Endothelial cell (in vitro differentiated cells): Measurements from ENCODE around the gene AQP7. TPM values are rescaled to one million over a fixed set of nuclear protein-coding genes. Genes with fewer than 3 reads are reported as not detected.
"Not testable (repeated sequence)": the region's sequence is repeated elsewhere in the genome, so short reads cannot be mapped to it uniquely, and the experiment has no call there.

Experiments
- DNase-seq: peaks from one replicate; pipeline ENCODE4 v3.0.0; 2021; ENCODE audit warnings: low spot score
- H3K27ac Mint-ChIP-seq: one replicate; pipeline ENCODE4 v1.8.0; 2021; ENCODE audit warnings: mixed read lengths, inconsistent platforms; ENCODE audit not compliant: unreplicated experiment
- H3K27me3 Mint-ChIP-seq: one replicate; pipeline ENCODE4 v1.8.0; 2021; ENCODE audit warnings: mild to moderate bottlenecking, moderate library complexity, mixed read lengths, inconsistent platforms; ENCODE audit not compliant: unreplicated experiment
- H3K36me3 Mint-ChIP-seq: one replicate; pipeline ENCODE4 v1.8.0; 2021; ENCODE audit warnings: mild to moderate bottlenecking, low read depth, mixed read lengths, inconsistent platforms; ENCODE audit not compliant: unreplicated experiment
- H3K4me1 Mint-ChIP-seq: one replicate; pipeline ENCODE4 v1.8.0; 2021; ENCODE audit warnings: mild to moderate bottlenecking, mixed read lengths, inconsistent platforms; ENCODE audit not compliant: unreplicated experiment
- H3K4me3 Mint-ChIP-seq: one replicate; pipeline ENCODE4 v1.8.0; 2021; ENCODE audit warnings: mild to moderate bottlenecking, mixed read lengths, inconsistent platforms; ENCODE audit not compliant: unreplicated experiment
- H3K9me3 Mint-ChIP-seq: one replicate; pipeline ENCODE4 v1.8.0; 2021; ENCODE audit warnings: mixed read lengths, inconsistent platforms; ENCODE audit not compliant: unreplicated experiment
- total RNA-seq: library from RNA; stranded (reverse); fragmentation: NEBNext Ultra II Directional; extraction: Animal tissue kit (Norgen Biotek cat#: 25700); gene quantifications from one replicate; pipeline ENCODE4 v1.2.1, GENCODE V29; 2021; ENCODE audit not compliant: unreplicated experiment
- TF ChIP-seq, protein P1 (sequence below): fragments of 200-600 bp; sonication (generic); IDR thresholded peaks from one replicate; pipeline ENCODE4 v1.5.0; 2021; ENCODE audit warnings: antibody characterized with exemption; ENCODE audit not compliant: unreplicated experiment

AQP7 gene
- total RNA-seq, 1 donor from 2014 or later: 0.64 TPM

DNA sequence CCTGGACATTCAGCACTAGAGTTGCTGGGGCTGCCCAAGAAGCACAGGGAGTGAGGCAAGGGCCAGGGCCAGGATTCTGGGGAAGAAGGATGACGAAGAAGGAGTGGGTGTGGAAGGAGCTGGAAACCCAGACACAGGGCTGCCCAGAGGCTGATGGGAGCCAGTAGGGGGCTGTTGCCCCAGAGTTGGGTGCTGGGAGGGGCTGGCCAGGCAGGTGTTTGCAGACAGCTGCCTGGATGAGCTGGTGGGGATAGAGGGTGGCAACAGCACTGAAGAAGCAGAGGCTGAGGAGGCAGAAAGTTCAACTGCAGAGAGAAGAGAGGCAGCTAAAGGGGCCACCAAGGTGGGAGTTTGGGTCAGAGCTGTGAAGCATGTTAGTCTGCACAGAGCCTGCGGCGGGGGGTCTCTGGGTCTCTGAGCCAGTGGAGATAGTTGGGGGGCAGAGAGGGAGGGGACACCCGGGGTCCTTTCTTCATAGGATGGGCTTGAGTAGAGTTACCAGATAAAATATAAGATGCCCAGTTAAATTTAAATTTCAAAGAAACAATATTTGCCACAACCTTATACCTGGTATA, 2.5 kb upstream of the AQP7 start:
- no peaks in the 10 kb centered on the region for H3K9me3 Mint-ChIP-seq
- no peak overlapping the region for H3K4me3 Mint-ChIP-seq
- TF ChIP-seq, protein P1, sequence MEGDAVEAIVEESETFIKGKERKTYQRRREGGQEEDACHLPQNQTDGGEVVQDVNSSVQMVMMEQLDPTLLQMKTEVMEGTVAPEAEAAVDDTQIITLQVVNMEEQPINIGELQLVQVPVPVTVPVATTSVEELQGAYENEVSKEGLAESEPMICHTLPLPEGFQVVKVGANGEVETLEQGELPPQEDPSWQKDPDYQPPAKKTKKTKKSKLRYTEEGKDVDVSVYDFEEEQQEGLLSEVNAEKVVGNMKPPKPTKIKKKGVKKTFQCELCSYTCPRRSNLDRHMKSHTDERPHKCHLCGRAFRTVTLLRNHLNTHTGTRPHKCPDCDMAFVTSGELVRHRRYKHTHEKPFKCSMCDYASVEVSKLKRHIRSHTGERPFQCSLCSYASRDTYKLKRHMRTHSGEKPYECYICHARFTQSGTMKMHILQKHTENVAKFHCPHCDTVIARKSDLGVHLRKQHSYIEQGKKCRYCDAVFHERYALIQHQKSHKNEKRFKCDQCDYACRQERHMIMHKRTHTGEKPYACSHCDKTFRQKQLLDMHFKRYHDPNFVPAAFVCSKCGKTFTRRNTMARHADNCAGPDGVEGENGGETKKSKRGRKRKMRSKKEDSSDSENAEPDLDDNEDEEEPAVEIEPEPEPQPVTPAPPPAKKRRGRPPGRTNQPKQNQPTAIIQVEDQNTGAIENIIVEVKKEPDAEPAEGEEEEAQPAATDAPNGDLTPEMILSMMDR: no peak
- no peak for DNase-seq
- H3K4me1 Mint-ChIP-seq: peaks cover 3% of the 10 kb centered on the region
- H3K36me3 Mint-ChIP-seq: no peaks in the 10 kb centered on the region
- H3K27ac Mint-ChIP-seq: no peak overlapping the region
- H3K27me3 Mint-ChIP-seq: peaks cover 8% of the 10 kb centered on the region

DNA sequence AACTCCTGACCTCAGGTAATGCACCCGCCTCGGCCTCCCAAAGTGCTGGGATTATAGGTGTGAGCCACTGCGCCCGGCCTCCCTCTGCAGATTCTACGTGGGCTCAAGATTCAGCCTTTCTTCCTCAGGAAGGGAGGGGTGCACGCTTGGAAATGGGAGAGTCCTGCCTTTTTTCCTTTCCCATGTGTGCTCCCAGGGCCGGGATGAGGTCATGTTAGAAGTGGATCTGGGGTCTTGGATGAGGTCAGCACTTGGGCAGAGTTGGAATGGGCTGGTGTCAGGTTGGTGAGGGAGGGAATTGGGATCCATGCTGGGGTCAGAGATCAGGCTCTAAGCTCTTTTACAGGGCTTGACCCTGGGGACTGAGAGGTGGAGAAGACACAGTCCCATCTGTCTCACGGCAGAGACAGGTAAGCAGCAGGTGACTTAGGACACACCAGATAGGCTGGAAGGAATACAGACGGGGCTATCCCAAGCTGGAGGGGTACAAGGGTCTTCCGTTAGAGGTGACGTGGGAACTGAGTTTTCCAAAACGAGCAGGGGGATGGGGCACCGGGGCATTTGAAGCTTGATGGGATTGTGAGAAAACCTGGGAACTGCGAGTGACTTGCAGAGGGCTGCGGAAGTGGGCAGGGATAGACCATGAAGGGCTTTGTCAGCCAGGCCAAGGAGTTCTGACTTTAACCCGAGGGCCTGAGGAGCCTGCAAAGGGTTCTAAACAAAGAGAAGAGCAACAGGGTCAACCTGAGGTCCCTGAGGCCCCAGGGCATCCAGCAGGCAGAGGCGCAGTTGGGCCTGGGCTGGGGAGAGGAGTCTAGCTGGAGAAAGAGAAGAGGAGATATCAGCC, 1.8 kb upstream of the AQP7 start:
- Mint-ChIP-seq H3K9me3 (no peaks in the 10 kb centered on the region), H3K36me3 (no peaks in the 10 kb centered on the region), H3K27ac (no peak overlapping the region), H3K27me3 (peaks cover 10% of the 10 kb centered on the region), H3K4me3 (no peak overlapping the region), H3K4me1 (peaks cover 3% of the 10 kb centered on the region)
- TF ChIP-seq, protein P1: no peak
- DNase-seq: no peak

DNA sequence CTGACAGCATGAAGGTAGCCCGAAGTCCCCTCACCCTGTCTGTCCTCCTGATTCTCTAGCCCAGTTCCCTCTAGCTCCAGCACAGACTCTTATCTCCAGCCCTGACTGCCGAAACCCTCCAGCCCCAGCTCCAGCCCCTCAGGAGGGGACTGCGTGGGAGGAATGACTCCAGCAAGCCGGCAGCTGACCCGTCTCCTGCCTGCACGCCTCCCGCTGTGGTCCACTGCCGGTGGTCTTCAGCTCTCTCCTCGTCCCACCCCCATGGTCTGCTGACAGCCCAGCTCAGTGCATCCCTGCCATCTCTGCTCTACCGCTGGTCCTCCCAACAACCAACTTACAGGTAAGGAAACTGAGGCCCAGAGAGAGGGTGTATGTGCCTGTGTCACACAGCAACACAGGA, 559 bp downstream of the AQP7 start:
- not testable (repeated sequence) for H3K4me3 Mint-ChIP-seq, H3K4me1 Mint-ChIP-seq, H3K9me3 Mint-ChIP-seq, H3K27me3 Mint-ChIP-seq, H3K36me3 Mint-ChIP-seq, H3K27ac Mint-ChIP-seq, DNase-seq

DNA sequence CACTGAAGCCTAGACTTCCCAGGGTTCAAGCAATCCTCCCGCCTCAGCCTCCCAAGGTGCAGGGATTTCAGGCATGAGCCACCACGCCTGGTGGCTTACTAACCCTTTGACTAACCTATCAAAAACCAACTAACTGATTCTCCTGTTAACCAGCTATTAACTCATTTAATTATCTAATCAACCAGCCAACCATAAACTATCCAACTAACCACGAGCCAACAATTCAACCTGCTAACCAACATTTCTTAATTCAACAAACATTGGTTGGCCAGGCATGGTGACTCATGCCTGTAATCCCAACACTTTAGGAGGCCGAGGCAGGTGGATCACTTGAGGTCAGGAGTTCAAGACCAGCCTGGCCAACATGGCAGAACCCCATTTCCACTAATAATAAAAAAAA, 3.3 kb downstream of the AQP7 start:
- H3K9me3 Mint-ChIP-seq, H3K4me1 Mint-ChIP-seq, DNase-seq, H3K4me3 Mint-ChIP-seq, H3K27ac Mint-ChIP-seq, H3K36me3 Mint-ChIP-seq: not testable (repeated sequence)
- peaks cover 10% of the 10 kb centered on the region for H3K27me3 Mint-ChIP-seq

DNA sequence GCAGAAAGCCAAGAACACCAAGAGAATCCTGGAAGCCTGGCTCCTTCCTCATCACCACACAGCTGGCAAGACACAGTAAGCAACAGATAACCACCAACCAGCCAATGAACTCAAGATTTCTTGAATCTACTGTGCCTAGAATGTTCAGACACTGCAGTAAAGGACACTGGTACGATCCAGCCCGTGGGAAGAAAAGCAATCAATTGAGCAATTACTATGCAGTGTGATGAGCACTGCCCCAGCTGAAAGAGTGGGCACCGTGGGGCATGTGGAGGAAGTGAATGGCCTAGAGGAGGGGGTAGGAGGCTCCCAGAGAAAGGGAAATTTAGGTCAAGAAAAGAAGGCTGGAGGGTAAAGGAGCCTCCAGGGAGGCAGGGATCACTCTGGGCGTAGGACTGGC, 4.6 kb downstream of the AQP7 start:
- H3K9me3 Mint-ChIP-seq, H3K4me1 Mint-ChIP-seq: not testable (repeated sequence)
- peaks cover 17% of the 10 kb centered on the region for H3K27me3 Mint-ChIP-seq

DNA sequence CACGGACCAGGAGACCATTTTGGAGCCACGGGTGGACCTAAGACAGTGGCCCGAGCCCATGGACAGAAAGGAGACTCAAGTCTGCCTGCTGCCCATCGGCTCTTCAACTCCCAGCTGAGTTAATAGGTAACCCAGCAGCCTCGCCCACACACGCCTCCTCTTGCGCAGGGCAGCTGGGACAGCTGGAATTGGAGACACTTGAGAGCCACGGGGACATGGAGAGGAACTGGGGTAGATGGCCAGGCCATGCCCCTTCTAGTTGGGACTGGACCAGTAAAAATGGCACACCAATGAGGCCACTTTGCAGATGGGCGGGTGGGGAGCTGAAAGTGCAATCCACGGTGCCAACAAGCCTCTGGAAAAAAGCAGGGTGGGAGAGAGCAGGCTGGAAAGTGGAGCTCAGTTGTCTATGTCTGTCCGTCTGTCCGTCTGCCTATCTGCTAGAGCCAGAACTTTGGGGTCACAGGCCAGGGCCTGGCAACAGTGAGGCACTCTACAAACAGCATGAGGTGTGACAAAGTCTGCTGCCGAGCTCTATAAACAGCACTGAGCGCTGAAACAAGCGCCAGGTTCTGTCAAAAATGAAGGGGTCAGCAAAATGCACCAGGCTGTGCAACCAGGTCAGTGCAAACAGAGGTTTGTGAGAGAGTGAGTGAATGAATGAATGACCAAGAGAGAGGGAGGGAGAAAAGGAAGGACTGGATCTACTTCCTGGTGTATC, 7.0 kb downstream of the AQP7 start:
- not testable (repeated sequence) for DNase-seq, H3K4me1 Mint-ChIP-seq, H3K4me3 Mint-ChIP-seq, H3K9me3 Mint-ChIP-seq, H3K36me3 Mint-ChIP-seq, H3K27ac Mint-ChIP-seq
- peaks cover 15% of the 10 kb centered on the region for H3K27me3 Mint-ChIP-seq

More for the DNA sequence above, 4.6 kb downstream of the AQP7 start:
- not testable (repeated sequence) for DNase-seq, H3K4me3 Mint-ChIP-seq, H3K36me3 Mint-ChIP-seq, H3K27ac Mint-ChIP-seq

DNA sequence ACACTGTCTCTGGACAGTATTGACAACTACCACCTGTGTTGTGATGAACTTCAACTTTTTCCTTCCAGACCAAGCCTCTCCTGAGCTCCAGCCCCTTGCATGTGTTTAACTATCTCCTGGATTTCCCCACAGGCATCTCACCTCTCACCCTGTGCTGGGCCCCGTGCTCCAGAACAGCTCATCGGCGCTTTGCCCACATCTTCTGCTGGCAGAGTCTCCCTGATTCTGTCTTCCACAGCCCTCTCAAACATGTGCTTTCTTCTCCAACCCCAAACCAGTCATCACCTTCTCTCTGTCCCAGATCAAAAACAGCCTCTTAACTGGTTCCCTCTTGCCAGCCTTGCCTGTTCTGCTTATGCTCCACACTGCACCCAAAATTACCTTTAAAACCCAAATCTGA, 8.4 kb downstream of the AQP7 start:
- Mint-ChIP-seq H3K27ac (peak overlapping the region; percentile 19), H3K27me3 (peaks cover 13% of the 10 kb centered on the region), H3K4me3 (peak overlapping the region; percentile 66)
- not testable (repeated sequence) for H3K9me3 Mint-ChIP-seq, DNase-seq, H3K36me3 Mint-ChIP-seq, H3K4me1 Mint-ChIP-seq
